ENCODE results near the gene MED13.
A peak's percentile ranks its signal among the peaks of the same experiment; 100 is the strongest.
"Not testable (repeated sequence)": the region's sequence is repeated elsewhere in the genome, so short reads cannot be mapped to it uniquely, and the experiment has no call there.

Gene MED13

DNA sequence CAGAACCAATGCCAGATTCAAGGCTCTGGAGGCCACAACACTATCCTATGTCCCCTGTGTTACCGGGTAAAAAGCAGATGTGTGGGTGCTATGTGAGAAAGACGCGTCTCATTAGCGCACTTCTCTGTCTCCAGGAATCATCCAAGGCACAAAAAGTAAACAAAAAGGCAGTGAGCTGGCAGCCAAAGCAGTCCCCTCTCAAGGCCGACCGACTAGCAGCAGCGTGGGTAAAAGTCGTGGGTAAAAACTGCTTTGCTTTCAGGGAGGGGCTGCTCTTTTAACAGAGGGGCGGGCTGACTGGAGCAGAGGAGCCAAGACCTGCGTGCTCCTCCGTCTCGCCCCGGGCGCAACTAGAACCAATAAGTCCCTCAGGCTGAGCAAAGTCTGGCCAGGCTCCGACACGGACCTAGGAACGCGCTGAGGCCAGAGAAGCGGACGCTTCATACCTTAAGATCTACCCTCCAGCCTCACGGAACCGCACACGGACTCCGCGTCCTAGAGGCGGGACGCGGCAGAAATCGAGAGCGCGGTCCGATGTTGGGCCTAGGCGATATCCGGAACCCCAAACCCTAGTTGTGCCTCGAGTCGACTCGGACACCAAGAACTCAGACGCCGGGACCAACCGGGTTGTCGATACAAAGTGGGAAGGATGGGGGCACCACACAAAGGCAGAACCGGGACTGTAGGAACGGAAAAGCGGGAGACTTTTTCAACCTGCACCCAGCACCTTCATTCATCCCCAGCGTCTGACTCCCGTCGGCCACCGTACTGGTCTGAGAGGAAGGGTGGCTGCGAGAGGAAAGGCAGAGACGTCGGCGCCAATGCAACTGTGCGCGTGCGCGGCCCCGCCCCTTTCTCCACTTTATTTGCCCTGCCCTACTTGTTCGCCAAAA is 137.6 kb downstream of the MED13 start, which contains the start of gene INTS2:
INTS2 (minus strand) TSS at position 775 of the 893 bp plus-strand sequence. CDS start 1,338 bp downstream, outside the sequence.
- peak; percentile 86 for DNase-seq (ENCODE audit: low read depth, low spot score)

DNA sequence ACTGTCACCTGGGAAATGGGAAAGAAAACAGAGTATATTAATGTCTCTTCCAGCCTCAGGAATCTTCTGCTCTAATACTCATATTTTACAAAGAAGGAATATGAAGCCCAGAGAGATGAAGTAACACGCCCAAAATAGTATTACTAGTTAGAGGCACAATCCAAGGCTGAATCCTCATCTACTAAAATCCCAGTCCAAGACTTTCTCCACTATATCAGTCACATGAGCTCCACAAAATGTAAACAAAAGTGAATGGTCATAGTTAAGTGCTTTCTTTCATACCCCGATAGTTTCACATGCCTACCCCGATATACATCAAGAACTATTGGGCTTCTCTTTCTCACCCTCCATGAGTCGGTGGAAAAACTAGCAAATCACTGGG is 138.3 kb downstream of the MED13 start:
- Histone ChIP-seq H3K27ac (peak overlapping the region; percentile 73), H3K9me3 (ENCODE audit: low read depth, low read length) (no peaks in the 10 kb centered on the region), H3K36me3 (ENCODE audit: insufficient read depth, low read length) (peaks cover 15% of the 10 kb centered on the region), H3K9ac (ENCODE audit: insufficient read length) (peak overlapping the region; percentile 94), H3K4me3 (peak overlapping the region; percentile 97)
- DNase-seq (ENCODE audit: low read depth, low spot score), result no peak
- no peak for TF ChIP-seq FOXP2 (optimal IDR thresholded peaks at IDR 0.05; ENCODE audit: control extremely low read depth, extremely low read length, insufficient read depth)
- TF ChIP-seq POLR2AphosphoS5 (IDR thresholded peaks at IDR 0.05; ENCODE audit: borderline replicate concordance, low read depth, low read length), result no peak
- TF ChIP-seq EZH2 (IDR thresholded peaks at IDR 0.05), result no peak

More for the DNA sequence above, 137.6 kb downstream of the MED13 start, which contains the start of gene INTS2:
- Histone ChIP-seq H3K9ac (ENCODE audit: insufficient read length) (peak within 1 kb of the TSS; percentile 94), H3K27ac (peak within 1 kb of the TSS; percentile 92), H3K9me3 (ENCODE audit: low read depth, low read length) (no peaks in the 10 kb centered on the region), H3K36me3 (ENCODE audit: insufficient read depth, low read length) (peaks cover 15% of the 10 kb centered on the region), H3K4me3 (peak within 1 kb of the TSS; percentile 97)
- peak; percentile 97 for TF ChIP-seq POLR2AphosphoS5 (IDR thresholded peaks at IDR 0.05; ENCODE audit: borderline replicate concordance, low read depth, low read length)
- TF ChIP-seq FOXP2 (optimal IDR thresholded peaks at IDR 0.05; ENCODE audit: control extremely low read depth, extremely low read length, insufficient read depth), result no peak

DNA sequence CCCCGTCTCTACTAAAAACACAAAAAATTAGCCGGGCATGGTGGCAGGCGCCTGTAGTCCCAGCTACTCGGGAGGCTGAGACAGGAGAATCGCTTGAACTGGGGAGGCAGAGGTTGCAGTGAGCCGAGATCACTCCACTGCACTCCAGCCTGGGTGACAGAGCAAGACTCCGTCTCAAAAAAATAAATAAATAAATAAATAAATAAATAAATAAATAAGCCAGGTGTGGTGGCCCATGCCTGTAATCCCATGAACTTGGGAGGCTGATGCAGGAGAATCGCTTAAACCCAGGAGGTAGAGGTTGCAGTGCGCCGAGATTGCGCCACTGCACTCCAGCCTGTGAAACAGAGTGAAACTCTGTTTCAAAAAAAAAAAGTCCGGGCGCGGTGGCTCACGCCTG is 149.9 kb downstream of the MED13 start:
- not testable (repeated sequence) for H3K4me3 ChIP-seq; DNase-seq (ENCODE audit: low read depth, low spot score); H3K9me3 ChIP-seq (ENCODE audit: low read depth, low read length); H3K27ac ChIP-seq; H3K9ac ChIP-seq (ENCODE audit: insufficient read length)
- peaks cover 48% of the 10 kb centered on the region for H3K36me3 ChIP-seq (ENCODE audit: insufficient read depth, low read length)

DNA sequence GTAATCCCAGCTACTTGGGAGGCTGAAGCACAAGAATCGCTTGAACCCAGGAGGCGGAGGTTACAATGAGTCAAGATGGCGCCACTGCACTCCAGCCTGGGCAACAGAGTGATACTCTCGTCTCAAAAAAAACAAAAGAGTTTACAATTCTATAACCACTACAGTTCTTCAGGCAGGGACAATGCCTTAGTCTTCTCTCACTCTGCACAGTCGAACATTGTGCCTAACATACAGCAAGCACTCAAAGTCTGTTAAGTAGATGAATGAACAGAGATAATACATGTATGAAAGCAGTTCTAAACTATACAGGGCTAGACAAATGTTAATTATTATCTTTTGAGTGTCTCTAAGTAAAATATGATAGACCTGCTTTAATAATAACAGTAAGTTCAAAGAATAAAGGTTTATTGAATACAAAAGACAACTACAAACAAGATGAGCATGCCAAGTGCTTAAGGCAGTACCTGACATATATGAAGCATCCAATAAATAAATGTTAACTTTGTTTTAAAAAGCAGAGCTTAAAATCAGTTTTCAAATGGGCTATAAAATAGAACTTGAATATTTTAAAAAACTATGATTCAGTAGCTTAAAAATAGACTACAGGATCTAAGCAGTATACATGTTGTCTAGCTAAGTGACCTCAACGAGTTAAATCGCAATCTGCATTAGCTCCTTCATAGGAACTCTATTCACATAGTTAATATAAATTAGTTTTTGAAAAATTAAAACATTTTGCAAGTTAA is 156.6 kb downstream of the MED13 start:
- H3K4me3 ChIP-seq, result no peak overlapping the region
- DNase-seq (ENCODE audit: low read depth, low spot score), result no peak
- no peak for TF ChIP-seq EZH2 (IDR thresholded peaks at IDR 0.05)
- no peak overlapping the region for H3K27ac ChIP-seq
- no peak overlapping the region for H3K9ac ChIP-seq (ENCODE audit: insufficient read length)
- H3K36me3 ChIP-seq (ENCODE audit: insufficient read depth, low read length), result peaks cover 44% of the 10 kb centered on the region
- no peaks in the 10 kb centered on the region for H3K9me3 ChIP-seq (ENCODE audit: low read depth, low read length)

DNA sequence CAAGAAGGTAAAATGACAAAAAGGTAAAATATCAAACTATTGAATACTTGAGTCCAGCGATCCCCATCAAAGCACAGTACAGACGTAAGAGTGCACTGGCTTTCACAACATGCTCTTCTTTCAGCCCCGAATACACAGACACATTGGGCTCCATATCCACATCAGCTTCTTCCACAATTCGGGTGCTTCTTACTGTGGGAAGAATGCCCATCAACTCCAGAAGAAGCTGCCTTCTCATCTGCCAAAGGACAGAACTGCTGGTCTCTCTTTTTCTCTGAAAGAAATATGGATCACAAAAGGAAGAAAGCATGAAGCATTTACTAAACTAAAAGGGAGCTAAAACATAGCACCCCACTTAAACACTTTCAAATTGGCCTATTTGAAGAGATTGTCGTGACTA is 157.7 kb downstream of the MED13 start:
- H3K4me3 ChIP-seq, result no peak overlapping the region
- peaks cover 49% of the 10 kb centered on the region for H3K36me3 ChIP-seq (ENCODE audit: insufficient read depth, low read length)
- H3K9ac ChIP-seq (ENCODE audit: insufficient read length), result no peak overlapping the region
- no peaks in the 10 kb centered on the region for H3K9me3 ChIP-seq (ENCODE audit: low read depth, low read length)
- no peak for DNase-seq (ENCODE audit: low read depth, low spot score)
- H3K27ac ChIP-seq, result no peak overlapping the region
- TF ChIP-seq FOXP2 (optimal IDR thresholded peaks at IDR 0.05; ENCODE audit: control extremely low read depth, extremely low read length, insufficient read depth), result no peak
- no peak for TF ChIP-seq POLR2AphosphoS5 (IDR thresholded peaks at IDR 0.05; ENCODE audit: borderline replicate concordance, low read depth, low read length)
- TF ChIP-seq EZH2 (IDR thresholded peaks at IDR 0.05), result no peak

DNA sequence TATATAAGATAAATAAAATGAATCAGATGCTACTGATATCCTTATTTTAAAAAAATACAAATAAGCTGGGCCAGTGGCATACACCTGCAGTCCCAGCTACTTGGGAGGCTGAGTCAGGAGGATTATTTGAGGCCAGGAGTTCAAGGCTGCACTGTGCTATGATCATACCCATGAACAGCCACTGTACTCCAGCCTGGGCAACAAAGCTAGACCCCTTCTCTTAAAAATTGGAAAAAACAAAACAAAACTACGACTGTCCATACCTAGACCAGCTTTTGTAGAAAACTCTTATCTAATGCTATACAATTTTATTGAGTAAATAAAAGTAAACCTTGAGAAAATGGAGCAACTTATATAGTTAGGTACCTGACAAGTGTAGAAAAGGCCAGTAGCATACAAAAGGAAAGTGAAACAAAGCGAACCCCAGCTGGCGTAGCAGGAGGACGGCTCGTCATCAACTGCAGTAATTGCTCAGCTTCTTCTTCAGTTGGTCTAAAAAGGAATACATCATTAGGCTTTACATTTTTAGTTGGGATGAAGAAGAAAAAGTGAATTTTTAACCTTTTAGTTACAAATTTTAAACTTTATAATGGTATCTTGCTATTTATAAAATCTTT is 160.9 kb downstream of the MED13 start:
- no peaks in the 10 kb centered on the region for H3K9me3 ChIP-seq (ENCODE audit: low read depth, low read length)
- H3K4me3 ChIP-seq, result no peak overlapping the region
- TF ChIP-seq FOXP2 (optimal IDR thresholded peaks at IDR 0.05; ENCODE audit: control extremely low read depth, extremely low read length, insufficient read depth), result no peak
- no peak for TF ChIP-seq POLR2AphosphoS5 (IDR thresholded peaks at IDR 0.05; ENCODE audit: borderline replicate concordance, low read depth, low read length)
- no peak for TF ChIP-seq EZH2 (IDR thresholded peaks at IDR 0.05)
- H3K36me3 ChIP-seq (ENCODE audit: insufficient read depth, low read length), result peaks cover 35% of the 10 kb centered on the region
- no peak overlapping the region for H3K27ac ChIP-seq
- DNase-seq (ENCODE audit: low read depth, low spot score), result no peak
- H3K9ac ChIP-seq (ENCODE audit: insufficient read length), result no peak overlapping the region

DNA sequence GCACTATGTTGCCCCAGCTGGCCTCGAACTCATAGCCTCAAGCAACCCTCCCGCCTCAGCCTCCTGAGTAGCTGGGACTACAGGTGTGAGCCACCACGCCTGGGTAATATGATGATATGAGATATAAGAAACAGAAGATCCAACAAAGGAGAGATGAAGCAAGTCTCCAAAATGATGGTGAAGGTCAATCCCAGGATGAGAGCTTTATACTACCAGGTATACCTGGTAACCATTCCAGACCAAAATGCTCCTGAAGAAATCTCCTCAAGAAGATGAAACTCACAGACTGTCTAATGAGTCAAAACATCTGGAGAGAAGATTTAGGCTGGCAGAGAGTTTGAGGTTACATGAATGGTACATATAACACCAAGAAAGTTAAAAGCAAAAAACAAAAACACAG is 161.8 kb downstream of the MED13 start:
- Histone ChIP-seq H3K9me3 (ENCODE audit: low read depth, low read length) (no peaks in the 10 kb centered on the region), H3K27ac (no peak overlapping the region), H3K9ac (ENCODE audit: insufficient read length) (no peak overlapping the region), H3K4me3 (no peak overlapping the region), H3K36me3 (ENCODE audit: insufficient read depth, low read length) (peaks cover 40% of the 10 kb centered on the region)
- DNase-seq (ENCODE audit: low read depth, low spot score), result no peak
- no peak for TF ChIP-seq FOXP2 (optimal IDR thresholded peaks at IDR 0.05; ENCODE audit: control extremely low read depth, extremely low read length, insufficient read depth)

DNA sequence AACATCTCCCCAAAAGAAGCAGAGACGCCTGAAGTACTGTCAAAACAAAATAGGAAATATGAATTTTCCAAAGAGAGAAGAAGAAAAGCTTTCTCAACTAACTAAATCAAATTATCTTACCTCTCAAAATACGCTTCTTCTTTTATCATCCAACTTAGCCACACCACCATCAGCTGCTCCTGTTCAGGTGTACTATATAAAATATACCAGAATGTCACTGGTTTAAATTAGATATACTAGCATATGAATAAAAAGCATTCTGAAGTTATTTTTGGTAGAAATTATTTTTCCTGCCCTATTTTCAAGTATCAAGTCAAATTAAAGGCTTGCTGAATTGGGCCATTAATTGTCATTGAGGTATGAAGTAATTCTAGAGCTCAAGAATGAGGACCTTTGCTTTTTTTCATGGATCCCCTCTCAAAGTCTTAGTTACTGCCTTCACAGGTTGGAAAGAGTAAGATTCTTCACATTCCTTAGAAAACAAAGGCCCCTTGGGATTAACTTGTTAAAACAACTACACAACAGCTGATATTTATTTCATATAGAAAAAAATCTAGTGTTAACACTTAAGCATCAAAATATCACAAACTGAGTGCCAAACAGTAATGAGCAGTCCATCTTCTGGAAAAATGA is 167.4 kb downstream of the MED13 start:
- Histone ChIP-seq H3K4me3 (no peak overlapping the region), H3K9ac (ENCODE audit: insufficient read length) (no peak overlapping the region), H3K9me3 (ENCODE audit: low read depth, low read length) (no peaks in the 10 kb centered on the region), H3K27ac (no peak overlapping the region), H3K36me3 (ENCODE audit: insufficient read depth, low read length) (peaks cover 28% of the 10 kb centered on the region)
- TF ChIP-seq EZH2 (IDR thresholded peaks at IDR 0.05) (no peak), POLR2AphosphoS5 (IDR thresholded peaks at IDR 0.05; ENCODE audit: borderline replicate concordance, low read depth, low read length) (no peak), FOXP2 (optimal IDR thresholded peaks at IDR 0.05; ENCODE audit: control extremely low read depth, extremely low read length, insufficient read depth) (no peak)
- no peak for DNase-seq (ENCODE audit: low read depth, low spot score)
